Tibial artery (tissue), 4 donors: ENCODE data around the gene TLE2.

Experiments used
- DNase-seq, 2 donors: peaks; one replicate each; pipeline ENCODE4 v3.0.0-alpha.2; 2019
- H3K27ac ChIP-seq, 2 donors: fragments of 200-600 bp; sonication (generic) in 1 of 2; 1 replicate in 1 of 2; 2 replicates in 1 of 2; pipeline ENCODE4 v1.5.1; 2018 to 2019; ENCODE audit warnings: mild to moderate bottlenecking in 1 of 2
- H3K27me3 ChIP-seq, 2 donors: fragments of 200-600 bp; sonication (generic) in 1 of 2; one replicate each; pipeline versions ENCODE4 v1.5.1 to v1.6.0; 2016 to 2019
- H3K36me3 ChIP-seq, 3 donors: fragments of 200-600 bp; sonication (generic) in 2 of 3; one replicate each; pipeline ENCODE4 v1.5.1; 2016 to 2019; ENCODE audit warnings: mild to moderate bottlenecking in 2 of 3
- H3K4me1 ChIP-seq, 4 donors: fragments of 200-600 bp; sonication (generic) in 2 of 4; 1 replicate in 3 of 4; 2 replicates in 1 of 4; pipeline ENCODE4 v1.5.1; 2016 to 2019
- H3K4me3 ChIP-seq, 2 donors: fragments of 200-600 bp; sonication (generic) in 1 of 2; 1 replicate in 1 of 2; 2 replicates in 1 of 2; pipeline ENCODE4 v1.5.1; 2018 to 2019; ENCODE audit warnings: mild to moderate bottlenecking in 2 of 2
- H3K9me3 ChIP-seq, 3 donors: fragments of 200-600 bp; sonication (generic) in 1 of 3; one replicate each; pipeline ENCODE4 v1.5.1; 2016 to 2019
- CTCF ChIP-seq, 2 experiments: fragments of 200-600 bp in 1 of 2; fragments of 450-650 bp in 1 of 2; IDR thresholded peaks; one replicate each; pipeline ENCODE4 v1.5.1; 2017 to 2019; ENCODE audit warnings: antibody characterized with exemption in 2 of 2, mild to moderate bottlenecking in 1 of 2, moderate library complexity in 1 of 2
- intact Hi-C: fragments of 100-400 bp; cut with DNase I; formaldehyde crosslinking; loops from one replicate; pipeline ENCODE4 v1.15.0; 2023; ENCODE audit warnings: low total_unique reads

The TLE2 gene

DNA sequence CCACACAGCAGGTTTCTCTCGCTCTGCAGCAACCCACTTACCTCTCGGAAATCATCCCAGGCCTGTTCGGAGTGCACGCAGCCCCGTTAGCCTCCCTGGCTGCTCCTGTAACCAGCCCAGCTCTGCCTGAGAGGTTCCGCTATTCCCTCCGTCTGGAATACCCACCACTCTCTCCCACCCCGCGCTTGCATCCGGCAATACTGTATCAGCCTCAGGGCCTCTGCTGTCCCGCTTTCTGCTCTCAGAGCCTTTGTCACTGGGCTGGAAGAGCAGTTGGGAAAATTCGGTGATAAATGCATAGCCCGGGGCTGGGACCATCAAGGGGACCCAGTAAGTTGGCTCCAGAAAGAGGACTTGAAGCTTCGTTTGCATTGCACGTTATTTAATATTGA lies 52.5 kb downstream of the TLE2 start:
- no peak for TF ChIP-seq CTCF (IDR thresholded peaks at IDR 0.05)
- Histone ChIP-seq H3K36me3 (no peaks in the 10 kb centered on the region), H3K4me3 (peak overlapping the region; percentile 43 to 57), H3K27me3 (peaks cover 0 to 25% of the 10 kb centered on the region in 2 donors), H3K27ac (no peak overlapping the region), H3K9me3 (no peaks in the 10 kb centered on the region), H3K4me1 (peaks cover 6 to 57% (median 42%) of the 10 kb centered on the region in 4 donors)
- intact Hi-C loops, result no loop called here
- no peak for DNase-seq

DNA sequence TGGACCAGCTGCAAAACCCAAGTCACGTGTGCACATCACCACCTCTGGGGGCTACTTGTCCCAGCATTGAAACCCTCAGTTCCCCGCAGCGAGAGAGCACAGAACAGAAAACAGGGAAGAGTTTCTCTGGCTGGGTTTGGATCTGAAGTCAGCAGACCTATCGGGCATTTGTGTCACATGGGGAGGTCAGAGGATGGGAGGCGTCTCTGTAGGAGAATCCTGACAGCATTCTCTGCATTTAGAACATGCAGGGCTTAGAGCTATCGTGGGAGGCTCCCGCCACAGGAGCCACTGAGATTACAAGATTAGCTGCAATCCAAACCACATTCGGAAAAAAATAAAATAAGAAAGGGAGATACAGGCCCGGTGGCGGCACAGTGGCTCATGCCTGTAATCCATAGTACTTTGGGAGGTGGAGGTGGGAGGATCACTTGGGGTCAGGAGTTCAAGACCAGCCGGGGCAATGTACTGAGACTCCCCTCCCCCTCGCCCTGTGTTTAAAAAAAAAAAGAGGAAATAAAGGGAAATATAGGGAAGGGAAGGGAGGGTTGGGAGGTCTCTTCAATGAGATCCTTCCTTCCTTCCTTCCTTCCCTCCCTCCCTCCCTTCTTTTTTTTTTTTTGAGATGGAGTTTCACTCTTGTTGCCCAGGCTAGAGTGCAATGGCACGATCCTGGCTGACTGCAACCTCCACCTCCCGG lies 54.6 kb downstream of the TLE2 start:
- Histone ChIP-seq H3K9me3 (no peaks in the 10 kb centered on the region), H3K4me1 (peaks cover 6 to 65% (median 45%) of the 10 kb centered on the region in 4 donors), H3K4me3 (no peak overlapping the region), H3K27me3 (peaks cover 0 to 28% of the 10 kb centered on the region in 2 donors), H3K27ac (peak overlapping the region in 1 of 2 donors; percentile 13), H3K36me3 (no peaks in the 10 kb centered on the region)
- intact Hi-C loops, result no loop called here
- DNase-seq, result peak; percentile 80 to 81
- TF ChIP-seq CTCF (IDR thresholded peaks at IDR 0.05), result no peak

DNA sequence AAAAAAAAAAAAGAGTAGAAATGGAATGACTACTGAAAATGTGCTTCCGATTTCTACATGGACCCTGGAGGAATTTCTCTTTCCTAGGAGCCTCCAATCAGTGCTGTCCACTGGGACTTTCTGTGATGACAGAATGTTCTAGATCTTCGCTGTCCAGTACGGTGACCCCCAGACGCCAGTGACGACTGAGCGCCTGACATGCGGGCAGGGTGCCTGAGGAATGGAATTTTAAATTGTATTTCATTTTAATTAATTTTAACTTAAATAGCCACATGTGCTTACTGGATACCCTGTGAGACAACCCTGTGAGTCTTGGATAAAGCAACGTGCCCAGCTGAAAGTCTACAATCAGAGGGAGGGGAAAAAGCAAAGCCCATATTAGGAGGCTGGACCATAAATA lies 55.9 kb downstream of the TLE2 start:
- DNase-seq, result peak; percentile 73 to 85
- Histone ChIP-seq H3K27me3 (peaks cover 0 to 35% of the 10 kb centered on the region in 2 donors), H3K9me3 (no peaks in the 10 kb centered on the region), H3K27ac (peak overlapping the region; percentile 10 to 44), H3K4me3 (no peak overlapping the region), H3K4me1 (peaks cover 6 to 74% (median 53%) of the 10 kb centered on the region in 4 donors), H3K36me3 (no peaks in the 10 kb centered on the region)
- intact Hi-C loops, result no loop called here
- TF ChIP-seq CTCF (IDR thresholded peaks at IDR 0.05), result no peak

DNA sequence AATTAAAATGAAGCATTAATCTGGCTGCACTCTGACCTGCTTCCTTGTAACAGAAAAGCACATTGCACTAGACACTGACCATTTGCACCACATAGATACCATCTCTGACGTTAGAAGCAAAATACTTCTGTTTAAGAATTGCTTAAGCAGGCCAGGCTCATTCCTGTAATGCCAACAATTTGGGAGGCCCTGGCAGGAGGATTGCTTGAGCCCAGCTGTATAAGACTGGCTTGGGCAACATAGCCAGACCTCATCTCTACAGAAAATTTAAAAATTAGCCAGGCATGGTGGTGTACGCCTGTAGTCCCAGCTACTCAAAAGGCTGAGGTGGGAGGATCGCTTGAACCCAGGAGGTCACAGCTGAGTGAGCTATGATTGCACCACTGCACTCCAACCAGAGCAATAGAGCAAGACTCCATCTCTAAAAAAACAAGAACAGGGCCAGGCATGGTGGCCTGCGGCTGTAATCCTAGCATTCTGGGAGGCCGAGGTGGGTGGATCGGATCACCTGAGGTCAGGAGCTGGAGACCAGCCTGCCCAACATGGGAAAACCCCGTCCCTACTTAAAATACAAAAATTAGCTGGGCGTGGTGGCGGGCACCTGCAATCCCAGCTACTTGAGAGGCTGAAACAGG lies 58.8 kb downstream of the TLE2 start:
- H3K4me1 ChIP-seq, result peaks cover 0 to 51% (median 30%) of the 10 kb centered on the region in 4 donors
- no peaks in the 10 kb centered on the region for H3K9me3 ChIP-seq
- no peak for DNase-seq
- intact Hi-C loops, result no loop called here
- peaks cover 0 to 32% of the 10 kb centered on the region in 2 donors for H3K27me3 ChIP-seq
- no peaks in the 10 kb centered on the region for H3K36me3 ChIP-seq
- no peak for TF ChIP-seq CTCF (IDR thresholded peaks at IDR 0.05)
- H3K27ac ChIP-seq, result no peak overlapping the region
- no peak overlapping the region for H3K4me3 ChIP-seq

- no peak overlapping the region for H3K4me3 ChIP-seq
- no peak for TF ChIP-seq CTCF (IDR thresholded peaks at IDR 0.05)
- H3K27me3 ChIP-seq, result peaks cover 0 to 21% of the 10 kb centered on the region in 2 donors
- peak overlapping the region; percentile 0 to 11 for H3K27ac ChIP-seq
- DNase-seq, result no peak
- intact Hi-C loops, result loop anchor here (5.0 kb wide), 1 partner anchor 93 kb away; the partner anchor contains the start of gene TLE5
- H3K9me3 ChIP-seq, result no peaks in the 10 kb centered on the region
- H3K4me1 ChIP-seq, result peaks cover 0 to 42% (median 25%) of the 10 kb centered on the region in 4 donors
- H3K36me3 ChIP-seq, result no peaks in the 10 kb centered on the region
These were observed 60.0 kb downstream of the TLE2 start for GRCh38 chr19:2969104-2969504.
